NCI-H2107 treated with DMSO at 0.1 percent for 48 hours (cell line): Measurements from ENCODE around the gene ZNF227.
"Not testable (repeated sequence)": the region's sequence is repeated elsewhere in the genome, so short reads cannot be mapped to it uniquely, and the experiment has no call there.

Experiments used
- DNase-seq: peaks from one replicate; lab custom pipeline; 2025; ENCODE audit not compliant: unreplicated experiment; lab: John Stamatoyannopoulos, UW

Gene ZNF227

GRCh38 chr19:44236384-44236783, 24.1 kb downstream of the ZNF227 start:
- DNase-seq, result no peak

- DNase-seq, result not testable (repeated sequence)
Observed at GRCh38 chr19:44252332-44252731, 40.0 kb downstream of the ZNF227 start.

GRCh38 chr19:44253392-44253791, 41.1 kb downstream of the ZNF227 start:
- not testable (repeated sequence) for DNase-seq

GRCh38 chr19:44254496-44254895, 42.2 kb downstream of the ZNF227 start:
- no peak for DNase-seq

GRCh38 chr19:44255705-44256411, 43.5 kb downstream of the ZNF227 start:
- DNase-seq, result no peak

GRCh38 chr19:44258136-44258535, 45.8 kb downstream of the ZNF227 start:
- DNase-seq, result no peak

- DNase-seq, result no peak
Observed at GRCh38 chr19:44258835-44259413, 46.6 kb downstream of the ZNF227 start.

GRCh38 chr19:44260343-44260681, 48.0 kb downstream of the ZNF227 start:
- no peak for DNase-seq

GRCh38 chr19:44260695-44261446, 48.5 kb downstream of the ZNF227 start:
- no peak for DNase-seq

GRCh38 chr19:44277331-44277730, 65.0 kb downstream of the ZNF227 start:
- DNase-seq, result no peak

GRCh38 chr19:44278181-44278690, 65.9 kb downstream of the ZNF227 start:
- no peak for DNase-seq

- no peak for DNase-seq
Observed at GRCh38 chr19:44280916-44281315, 68.6 kb downstream of the ZNF227 start.

GRCh38 chr19:44282846-44283245, 70.5 kb downstream of the ZNF227 start:
- no peak for DNase-seq

GRCh38 chr19:44284968-44285367, 72.6 kb downstream of the ZNF227 start:
- DNase-seq, result no peak
